ENCODE data around the gene TMEM259. TPM values are rescaled to one million over a fixed set of nuclear protein-coding genes. Genes with fewer than 3 reads are reported as not detected.

Gene TMEM259
- total RNA-seq, 2 donors from 2014 or later = 142 to 306 TPM

DNA sequence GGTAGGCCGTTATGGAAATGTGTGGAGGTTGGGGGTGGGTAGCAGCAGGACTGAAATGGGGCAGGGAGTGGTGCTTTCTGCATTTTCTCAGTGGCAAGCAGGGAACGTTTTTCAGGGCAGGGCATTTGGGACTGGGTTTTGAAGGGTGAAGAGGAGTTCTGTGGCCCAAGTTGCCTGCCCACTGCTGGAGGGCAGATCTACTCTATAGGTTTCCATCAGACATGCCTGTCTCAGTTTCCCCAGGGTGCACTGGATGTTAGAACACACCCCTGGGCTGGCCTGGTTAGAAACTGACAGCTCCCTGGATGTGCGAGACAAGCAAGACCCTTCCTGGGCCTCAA is 21.6 kb downstream of the TMEM259 start:
- H3K9me3 ChIP-seq = no peaks in the 10 kb centered on the region
- DNase-seq (no peak), ATAC-seq (no peak)
- peaks cover 32% of the 10 kb centered on the region for H3K4me1 ChIP-seq
- WGBS, 2 donors = 47 to 49% methylated on average over 3 of the region's 3 CpGs
- peaks cover 0 to 35% of the 10 kb centered on the region in 2 donors for H3K27me3 ChIP-seq
- no peak overlapping the region for H3K27ac ChIP-seq
- no peaks in the 10 kb centered on the region for H3K36me3 ChIP-seq (replicated peaks in 1 of 2; ENCODE audit: insufficient read depth in 1 of 2, low read depth in 2 of 2)
- intact Hi-C loops (cut with DNase I) = no loop called here
- TF ChIP-seq, protein P1, sequence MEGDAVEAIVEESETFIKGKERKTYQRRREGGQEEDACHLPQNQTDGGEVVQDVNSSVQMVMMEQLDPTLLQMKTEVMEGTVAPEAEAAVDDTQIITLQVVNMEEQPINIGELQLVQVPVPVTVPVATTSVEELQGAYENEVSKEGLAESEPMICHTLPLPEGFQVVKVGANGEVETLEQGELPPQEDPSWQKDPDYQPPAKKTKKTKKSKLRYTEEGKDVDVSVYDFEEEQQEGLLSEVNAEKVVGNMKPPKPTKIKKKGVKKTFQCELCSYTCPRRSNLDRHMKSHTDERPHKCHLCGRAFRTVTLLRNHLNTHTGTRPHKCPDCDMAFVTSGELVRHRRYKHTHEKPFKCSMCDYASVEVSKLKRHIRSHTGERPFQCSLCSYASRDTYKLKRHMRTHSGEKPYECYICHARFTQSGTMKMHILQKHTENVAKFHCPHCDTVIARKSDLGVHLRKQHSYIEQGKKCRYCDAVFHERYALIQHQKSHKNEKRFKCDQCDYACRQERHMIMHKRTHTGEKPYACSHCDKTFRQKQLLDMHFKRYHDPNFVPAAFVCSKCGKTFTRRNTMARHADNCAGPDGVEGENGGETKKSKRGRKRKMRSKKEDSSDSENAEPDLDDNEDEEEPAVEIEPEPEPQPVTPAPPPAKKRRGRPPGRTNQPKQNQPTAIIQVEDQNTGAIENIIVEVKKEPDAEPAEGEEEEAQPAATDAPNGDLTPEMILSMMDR (IDR thresholded peaks at IDR 0.05) = no peak
- no peak overlapping the region for H3K4me3 ChIP-seq

DNA sequence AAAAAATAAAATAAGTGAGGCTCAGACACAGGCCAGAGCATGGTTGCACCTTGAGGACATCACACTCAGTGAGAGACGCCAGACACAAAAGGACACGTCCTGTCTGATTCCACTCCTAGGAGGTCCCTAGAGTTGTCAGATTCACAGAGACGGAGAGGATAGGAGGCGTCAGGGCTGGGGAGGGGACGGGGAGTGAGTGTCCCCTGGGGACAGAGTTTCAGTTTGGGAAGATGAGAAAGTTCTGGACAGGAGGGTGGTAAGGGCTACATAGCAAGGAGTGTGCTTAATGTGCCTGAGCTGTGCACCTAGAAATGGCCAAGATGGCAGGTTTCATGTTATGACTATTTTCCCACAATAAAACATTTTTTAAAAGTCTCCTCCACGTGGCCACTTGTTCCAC is 22.9 kb downstream of the TMEM259 start:
- H3K27me3 ChIP-seq = peaks cover 0 to 35% of the 10 kb centered on the region in 2 donors
- no peak overlapping the region for H3K4me3 ChIP-seq
- no peaks in the 10 kb centered on the region for H3K36me3 ChIP-seq (replicated peaks in 1 of 2; ENCODE audit: insufficient read depth in 1 of 2, low read depth in 2 of 2)
- DNase-seq (no peak), ATAC-seq (no peak)
- no peaks in the 10 kb centered on the region for H3K9me3 ChIP-seq
- intact Hi-C loops (cut with DNase I) = no loop called here
- TF ChIP-seq, protein P1 (IDR thresholded peaks at IDR 0.05) = no peak
- no peak for TF ChIP-seq POLR2A (IDR thresholded peaks at IDR 0.05)
- H3K4me1 ChIP-seq = peaks cover 32% of the 10 kb centered on the region
- H3K27ac ChIP-seq = no peak overlapping the region
- 11 to 25% methylated on average over 6 of the region's 6 CpGs for WGBS, 2 donors

DNA sequence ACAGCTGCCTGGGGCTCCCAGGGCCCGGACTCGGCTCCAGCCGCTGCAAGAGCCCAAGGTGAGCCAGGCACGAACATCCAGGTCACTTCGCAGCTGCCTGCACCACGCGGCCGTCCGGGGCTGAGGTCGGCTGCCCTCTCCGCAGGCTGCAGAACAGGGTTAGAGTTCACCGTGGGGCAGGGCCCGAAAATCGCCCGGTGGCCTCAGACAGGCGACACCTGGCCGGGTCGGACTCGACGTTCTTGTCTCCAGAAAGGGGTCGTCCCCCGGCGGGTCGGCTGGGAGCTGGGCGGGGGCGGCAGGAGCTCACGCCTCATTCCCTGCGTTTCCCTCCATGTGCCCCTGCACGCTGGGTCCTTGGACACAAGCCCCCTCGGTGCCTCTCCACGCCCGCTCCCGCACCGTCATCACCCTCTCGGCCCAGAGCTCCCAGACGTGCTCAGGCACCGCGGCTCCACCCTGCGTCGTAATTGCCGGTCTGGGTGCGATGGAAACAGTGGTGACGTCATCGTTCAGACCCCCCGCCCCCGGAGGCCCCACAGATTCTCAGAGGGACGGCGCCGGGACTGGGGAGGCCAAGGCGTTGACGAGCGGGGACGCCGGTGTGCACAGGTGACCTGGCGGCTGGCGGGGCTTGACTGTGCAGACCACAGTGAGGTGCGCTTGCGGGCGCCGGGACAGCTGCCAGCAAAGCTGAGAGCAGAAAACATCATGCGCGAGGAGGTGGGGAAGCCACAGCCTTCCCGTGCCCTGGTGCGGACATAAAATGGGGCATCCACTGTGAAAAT is 24.7 kb downstream of the TMEM259 start:
- 0 to 11% methylated on average over 17 to 60 of the region's 64 CpGs for WGBS, 2 donors
- no peak for TF ChIP-seq POLR2A (IDR thresholded peaks at IDR 0.05)
- TF ChIP-seq, protein P1 (IDR thresholded peaks at IDR 0.05) = no peak
- H3K36me3 ChIP-seq (replicated peaks in 1 of 2; ENCODE audit: insufficient read depth in 1 of 2, low read depth in 2 of 2) = no peaks in the 10 kb centered on the region
- intact Hi-C loops (cut with DNase I) = no loop called here
- DNase-seq (peak; percentile 42 to 61 (median 54)), ATAC-seq (peak; percentile 33)
- H3K27ac ChIP-seq = peak overlapping the region in 1 of 4 donors; percentile 34
- H3K9me3 ChIP-seq = no peaks in the 10 kb centered on the region
- H3K4me1 ChIP-seq = peaks cover 25% of the 10 kb centered on the region
- peaks cover 0 to 27% of the 10 kb centered on the region in 2 donors for H3K27me3 ChIP-seq
- H3K4me3 ChIP-seq = no peak overlapping the region

DNA sequence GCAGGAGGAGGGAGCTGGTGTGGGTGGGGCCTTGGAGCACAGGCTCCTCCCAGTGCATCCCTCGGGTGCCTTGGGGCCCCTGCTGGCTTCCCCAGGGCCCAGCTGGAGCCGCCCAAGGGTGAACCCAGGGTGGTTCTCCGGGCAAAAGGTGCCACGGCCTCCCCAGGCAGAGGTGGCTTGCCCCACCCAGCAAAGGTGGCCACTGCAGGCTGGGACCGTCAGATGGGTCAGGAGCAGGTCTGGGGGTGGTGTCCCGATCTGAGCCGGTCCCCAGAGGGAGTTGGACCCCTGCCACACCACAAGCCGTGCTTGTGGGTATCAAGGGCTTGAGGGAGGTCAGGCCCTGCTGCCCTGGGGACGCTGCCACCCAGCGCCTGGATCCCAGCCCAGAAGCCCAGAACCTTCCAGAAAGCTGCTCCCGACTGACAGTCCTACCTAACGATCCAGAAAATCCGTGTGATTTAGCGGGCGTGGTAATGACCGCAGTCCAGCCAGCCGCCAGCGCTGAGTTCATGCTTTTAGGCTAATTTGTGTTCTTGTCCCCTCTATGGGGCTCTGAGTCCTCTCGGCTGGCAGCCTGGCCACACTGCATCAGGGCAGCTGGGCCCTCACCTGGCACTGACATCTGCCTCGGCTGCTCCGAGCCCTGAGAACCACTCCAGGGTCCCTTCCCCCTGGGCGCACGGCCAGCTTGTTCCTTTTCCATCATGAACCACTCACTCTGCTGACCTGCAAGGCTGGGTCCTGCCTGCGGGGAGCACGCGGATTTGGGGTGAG is 25.7 kb downstream of the TMEM259 start:
- H3K36me3 ChIP-seq (replicated peaks in 1 of 2; ENCODE audit: insufficient read depth in 1 of 2, low read depth in 2 of 2) = no peaks in the 10 kb centered on the region
- ATAC-seq (no peak), DNase-seq (peak in 2 of 4 donors; percentile 57 to 61)
- WGBS, 2 donors = 62 to 70% methylated on average over 7 to 23 of the region's 26 CpGs
- H3K4me1 ChIP-seq = peaks cover 18% of the 10 kb centered on the region
- peaks cover 0 to 24% of the 10 kb centered on the region in 2 donors for H3K27me3 ChIP-seq
- H3K27ac ChIP-seq = peak overlapping the region in 1 of 4 donors; percentile 34
- TF ChIP-seq, protein P1 (IDR thresholded peaks at IDR 0.05) = no peak
- no peak for TF ChIP-seq POLR2A (IDR thresholded peaks at IDR 0.05)
- H3K4me3 ChIP-seq = no peak overlapping the region
- no peaks in the 10 kb centered on the region for H3K9me3 ChIP-seq
- intact Hi-C loops (cut with DNase I) = no loop called here

Measured in body of pancreas (tissue), 4 donors.